CD4-positive, alpha-beta T cell treated with Interleukin-21 for 1 hour (primary cell): Measurements from ENCODE around the gene DHX34.
"Not testable (repeated sequence)": the region's sequence is repeated elsewhere in the genome, so short reads cannot be mapped to it uniquely, and the experiment has no call there.

Experiments used
- DNase-seq: peaks from one replicate; pipeline ENCODE4 v3.0.0-alpha.2; 2020

DHX34 gene

DNA sequence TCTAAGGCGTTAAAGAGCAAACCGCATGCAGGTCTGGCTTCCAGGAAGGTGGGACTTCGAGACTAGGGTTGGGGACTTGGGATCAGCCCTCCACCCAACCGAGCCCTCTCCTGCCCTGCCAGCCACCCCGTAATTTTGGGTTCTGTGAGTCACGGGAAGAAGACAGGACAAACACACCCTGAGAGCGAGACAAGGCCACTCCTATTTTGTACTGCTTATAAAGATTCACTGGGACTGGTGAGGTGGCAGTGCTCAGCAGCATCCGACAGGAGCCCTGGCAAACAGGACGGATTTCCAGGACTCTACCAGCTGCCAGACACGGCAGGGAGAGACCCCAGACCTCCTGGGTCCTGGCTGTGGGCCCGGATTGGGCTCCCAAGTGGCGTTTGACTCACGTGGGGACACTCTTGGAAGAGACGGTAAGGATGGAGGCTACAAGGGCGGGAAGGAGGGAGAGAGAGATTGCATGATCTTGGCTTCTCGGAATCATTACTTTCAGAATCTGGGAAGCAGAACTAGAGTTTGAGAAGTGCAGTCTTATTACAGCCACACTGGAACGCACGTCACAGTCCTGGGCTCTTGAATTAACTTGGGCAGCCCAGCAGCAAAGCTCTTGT is 17.1 kb upstream of the DHX34 start, which contains the start of gene C5AR2:
Gene C5AR2 (plus strand): TSS at position 245 of the 617 bp plus-strand sequence. CDS start 8,625 bp downstream, outside the sequence.
- DNase-seq, result no peak

- peak; percentile 41 for DNase-seq
Measured at GRCh38 chr19:47336765-47337718, 12.1 kb upstream of the DHX34 start.

GRCh38 chr19:47339196-47339880 is 9.8 kb upstream of the DHX34 start:
- DNase-seq, result no peak

DNA sequence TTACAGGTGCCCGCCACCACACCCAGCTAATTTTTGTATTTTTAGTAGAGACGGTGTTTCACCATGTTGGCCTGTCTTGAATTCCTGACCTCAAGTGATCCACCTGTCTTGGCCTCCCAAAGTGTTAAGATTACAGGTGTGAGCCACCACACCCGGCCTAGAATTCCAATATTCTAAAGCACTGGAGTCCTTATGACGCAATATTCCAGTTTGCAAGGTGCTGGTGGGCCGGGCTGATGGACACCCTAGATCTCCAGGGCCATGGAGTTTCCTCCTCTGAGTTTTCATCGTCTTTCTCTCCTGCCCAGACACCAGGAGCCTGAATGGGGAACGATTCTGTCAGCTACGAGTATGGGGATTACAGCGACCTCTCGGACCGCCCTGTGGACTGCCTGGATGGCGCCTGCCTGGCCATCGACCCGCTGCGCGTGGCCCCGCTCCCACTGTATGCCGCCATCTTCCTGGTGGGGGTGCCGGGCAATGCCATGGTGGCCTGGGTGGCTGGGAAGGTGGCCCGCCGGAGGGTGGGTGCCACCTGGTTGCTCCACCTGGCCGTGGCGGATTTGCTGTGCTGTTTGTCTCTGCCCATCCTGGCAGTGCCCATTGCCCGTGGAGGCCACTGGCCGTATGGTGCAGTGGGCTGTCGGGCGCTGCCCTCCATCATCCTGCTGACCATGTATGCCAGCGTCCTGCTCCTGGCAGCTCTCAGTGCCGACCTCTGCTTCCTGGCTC is 8.5 kb upstream of the DHX34 start:
- no peak for DNase-seq

- DNase-seq, result no peak
Measured at GRCh38 chr19:47341734-47342133, 7.4 kb upstream of the DHX34 start.

DNA sequence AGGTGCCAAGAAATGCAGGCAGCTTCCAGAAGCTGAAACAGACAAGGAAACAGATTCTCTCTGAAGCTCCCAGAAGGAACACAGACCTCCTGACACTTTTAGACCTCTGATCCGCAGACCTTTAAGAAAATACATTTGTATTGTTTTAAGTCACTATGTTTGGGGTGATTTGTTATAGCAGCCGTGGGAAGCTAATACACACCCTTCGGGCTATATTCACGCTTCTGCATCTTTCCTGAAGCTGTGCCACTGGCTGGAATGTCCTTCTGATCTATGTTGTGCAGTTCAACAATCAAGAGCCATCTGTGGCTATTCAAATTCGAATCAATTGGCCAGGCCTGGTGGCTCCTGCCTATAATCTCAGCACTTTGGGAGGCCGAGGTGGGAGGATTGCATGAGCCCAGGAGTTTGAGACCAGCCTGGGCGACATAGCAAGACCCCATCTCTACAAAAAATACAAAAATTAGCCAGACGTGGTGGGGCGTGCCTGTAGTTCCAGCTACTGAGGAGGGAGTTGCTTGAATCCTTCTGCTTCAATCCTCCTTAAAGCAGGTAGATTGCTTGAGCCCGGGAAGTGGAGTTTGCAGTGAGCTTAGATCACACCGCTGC is 5.8 kb upstream of the DHX34 start:
- no peak for DNase-seq

- DNase-seq, result no peak
Measured at GRCh38 chr19:47344425-47344824, 4.7 kb upstream of the DHX34 start.

DNA sequence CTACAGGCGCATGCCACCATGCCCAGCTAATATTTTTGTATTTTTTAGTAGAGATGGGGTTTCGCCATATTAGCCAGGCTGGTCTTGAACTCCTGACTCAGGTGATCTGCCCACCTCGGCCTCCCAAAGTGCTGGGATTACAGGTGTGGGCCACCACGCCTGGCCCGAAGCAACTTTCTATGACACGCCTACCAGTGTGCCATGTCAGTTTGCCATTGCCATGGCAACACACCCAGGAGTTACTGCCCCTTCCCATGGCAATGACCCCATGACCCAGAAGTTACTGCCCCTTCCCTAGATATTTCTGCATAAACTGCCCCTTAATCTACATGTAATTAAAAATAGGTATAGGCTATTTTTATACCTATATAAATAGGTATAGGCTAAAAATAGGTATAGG is 3.1 kb upstream of the DHX34 start:
- not testable (repeated sequence) for DNase-seq

- DNase-seq, result no peak
Measured at GRCh38 chr19:47350630-47351029, 1.5 kb downstream of the DHX34 start.

DNA sequence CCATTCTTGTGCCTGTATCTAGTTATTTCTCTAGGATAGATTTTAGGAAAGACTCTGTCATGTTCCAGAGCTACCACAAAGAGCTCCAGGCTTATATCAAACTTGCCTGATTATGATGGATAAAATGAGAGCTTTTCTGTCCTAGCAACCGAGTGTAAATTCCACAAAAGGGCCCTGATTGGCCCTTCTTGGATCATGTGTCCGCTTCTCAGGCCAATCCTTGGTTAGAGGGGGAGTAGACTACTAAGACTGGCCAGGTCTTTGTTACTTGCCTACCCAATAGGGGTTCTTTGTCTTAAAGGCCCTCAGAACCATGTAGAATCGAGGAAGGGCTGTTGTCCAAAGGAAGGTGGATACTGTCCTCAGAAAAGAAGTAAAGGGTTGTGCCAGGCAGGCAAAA is 2.4 kb downstream of the DHX34 start:
- DNase-seq, result peak; percentile 17

- no peak for DNase-seq
Measured at GRCh38 chr19:47352095-47352494, 3.0 kb downstream of the DHX34 start.

DNA sequence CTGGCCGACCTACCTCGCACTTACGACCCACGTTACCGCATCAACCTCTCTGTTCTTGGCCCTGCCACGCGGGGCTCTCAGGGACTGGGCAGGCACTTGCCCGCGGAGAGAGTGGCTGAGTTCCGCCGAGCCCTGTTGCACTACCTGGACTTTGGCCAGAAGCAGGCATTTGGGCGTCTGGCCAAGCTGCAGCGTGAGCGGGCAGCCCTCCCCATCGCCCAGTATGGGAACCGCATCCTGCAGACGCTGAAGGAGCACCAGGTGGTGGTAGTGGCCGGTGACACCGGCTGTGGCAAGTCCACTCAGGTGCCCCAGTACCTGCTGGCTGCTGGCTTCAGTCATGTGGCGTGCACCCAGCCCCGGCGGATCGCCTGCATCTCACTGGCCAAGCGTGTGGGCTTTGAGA is 4.2 kb downstream of the DHX34 start:
- DNase-seq, result no peak

DNA sequence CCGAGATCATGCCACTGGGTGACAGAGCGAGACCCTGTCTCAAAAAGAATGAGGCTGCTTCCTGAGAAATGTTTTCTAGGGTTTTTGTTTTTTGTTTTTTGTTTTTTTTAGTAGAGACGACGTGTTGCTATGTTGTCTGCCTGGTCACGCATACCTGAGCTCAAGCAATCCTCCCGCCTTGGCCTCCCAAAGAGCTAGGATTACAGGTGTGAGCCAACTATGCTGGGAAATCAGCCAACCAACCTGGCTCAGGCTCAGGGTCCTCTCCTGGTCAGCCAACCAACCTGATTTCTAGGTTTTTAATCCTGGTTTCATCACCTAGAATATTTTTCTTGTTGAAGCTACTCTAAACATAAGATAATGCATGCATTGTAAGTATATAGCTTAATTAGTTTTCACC is 7.8 kb downstream of the DHX34 start:
- DNase-seq, result no peak

DNA sequence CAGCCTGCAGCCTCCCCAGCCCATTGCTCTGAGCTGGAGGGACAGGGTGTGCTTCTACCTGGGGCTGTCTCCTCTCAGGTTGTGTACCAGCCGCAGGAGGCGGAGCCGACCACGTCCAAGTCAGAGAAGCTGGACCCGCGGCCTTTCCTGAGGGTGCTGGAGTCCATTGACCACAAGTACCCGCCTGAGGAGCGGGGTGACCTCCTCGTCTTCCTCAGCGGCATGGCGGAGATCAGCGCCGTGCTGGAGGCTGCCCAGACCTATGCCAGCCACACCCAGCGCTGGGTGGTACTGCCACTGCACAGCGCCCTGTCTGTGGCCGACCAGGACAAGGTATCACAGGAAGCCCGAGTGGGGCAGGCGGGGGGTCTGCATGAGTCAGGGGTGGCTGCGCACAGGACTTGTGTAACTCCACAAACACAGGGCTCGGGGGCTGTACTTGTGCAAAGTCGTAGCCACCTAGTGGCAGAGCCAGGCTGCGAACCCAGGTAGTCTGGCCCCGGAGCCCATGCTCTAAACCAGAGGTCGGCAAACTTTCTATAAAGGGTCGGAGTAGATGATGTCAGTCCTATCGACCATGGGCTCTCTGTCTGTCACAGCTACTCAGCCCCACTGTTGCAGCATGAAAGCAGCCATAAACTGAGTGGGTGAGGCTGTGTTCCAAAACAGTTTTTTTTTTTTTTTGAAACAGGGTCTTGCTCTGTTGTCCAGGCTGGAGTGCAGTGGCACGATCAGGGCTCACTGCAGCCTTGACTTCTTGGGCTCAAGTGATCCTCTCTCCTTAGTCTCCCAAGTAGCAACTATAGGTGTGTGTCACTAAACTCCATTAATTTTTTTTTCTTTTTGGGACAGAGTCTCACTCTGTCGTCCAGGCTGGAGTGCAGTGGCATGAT is 8.9 kb downstream of the DHX34 start:
- no peak for DNase-seq

GRCh38 chr19:47358936-47359335 is 9.8 kb downstream of the DHX34 start:
- no peak for DNase-seq

GRCh38 chr19:47362321-47362720 is 13.2 kb downstream of the DHX34 start:
- no peak for DNase-seq

GRCh38 chr19:47363758-47364531 is 14.8 kb downstream of the DHX34 start:
- DNase-seq, result no peak

GRCh38 chr19:47365455-47365854 is 16.3 kb downstream of the DHX34 start:
- not testable (repeated sequence) for DNase-seq

DNA sequence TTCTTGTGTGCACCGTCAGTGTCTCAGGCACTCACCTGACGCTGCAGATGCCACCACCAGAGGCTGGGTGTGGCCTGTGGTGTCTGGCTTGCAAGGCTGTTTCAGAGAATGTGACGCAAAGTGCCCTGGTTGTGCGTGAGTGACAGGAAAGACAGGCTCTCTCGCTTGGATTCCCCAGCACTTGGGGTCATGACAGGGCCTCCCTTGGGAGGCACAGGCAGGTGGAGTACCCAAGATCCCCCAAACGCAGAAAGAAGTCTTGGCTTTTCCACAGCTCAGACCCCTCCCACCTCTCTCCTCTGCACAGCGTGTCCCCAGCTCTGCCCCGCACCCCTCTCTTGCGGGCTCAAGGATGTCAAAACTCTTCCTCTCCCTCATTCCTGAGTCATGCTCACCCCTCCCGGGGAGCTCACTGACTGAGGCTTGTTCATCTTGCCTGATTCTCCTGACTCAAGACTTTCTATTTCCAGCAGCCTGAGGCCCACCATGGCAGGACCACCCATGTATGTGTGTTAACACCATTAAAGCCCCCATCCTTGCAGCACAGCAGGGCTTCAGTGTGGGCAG is 21.0 kb downstream of the DHX34 start:
- DNase-seq, result no peak

- DNase-seq, result no peak
Measured at GRCh38 chr19:47371261-47371660, 22.1 kb downstream of the DHX34 start.
